Measurements from ENCODE around the gene ZNF334. TPM values are rescaled to one million over a fixed set of nuclear protein-coding genes. Genes with fewer than 3 reads are reported as not detected.

ZNF334 gene
- total RNA-seq, 1 donor from 2014 or later = 7.8 TPM

GRCh38 chr20:46523696-46524328 lies 10.5 kb upstream of the ZNF334 start:
- Histone ChIP-seq H3K4me3 (ENCODE audit: low read depth, low read length) (no peak overlapping the region), H3K27me3 (ENCODE audit: control insufficient read depth, insufficient read depth, low read length) (no peaks in the 10 kb centered on the region), H3K36me3 (ENCODE audit: control insufficient read depth, insufficient read depth, low read length) (no peaks in the 10 kb centered on the region)
- DNase-seq (ENCODE audit: low read depth) = no peak
- no peak for TF ChIP-seq CTCF (IDR thresholded peaks at IDR 0.05; ENCODE audit: insufficient read depth, low read length, poor library complexity, severe bottlenecking)

- H3K4me3 ChIP-seq (ENCODE audit: low read depth, low read length) = no peak overlapping the region
- no peak for TF ChIP-seq CTCF (IDR thresholded peaks at IDR 0.05; ENCODE audit: insufficient read depth, low read length, poor library complexity, severe bottlenecking)
- DNase-seq (ENCODE audit: low read depth) = no peak
- no peaks in the 10 kb centered on the region for H3K36me3 ChIP-seq (ENCODE audit: control insufficient read depth, insufficient read depth, low read length)
- no peaks in the 10 kb centered on the region for H3K27me3 ChIP-seq (ENCODE audit: control insufficient read depth, insufficient read depth, low read length)
Measured at GRCh38 chr20:46523108-46523507, 9.7 kb upstream of the ZNF334 start.

- H3K27me3 ChIP-seq (ENCODE audit: control insufficient read depth, insufficient read depth, low read length) = no peaks in the 10 kb centered on the region
- H3K36me3 ChIP-seq (ENCODE audit: control insufficient read depth, insufficient read depth, low read length) = no peaks in the 10 kb centered on the region
- TF ChIP-seq CTCF (IDR thresholded peaks at IDR 0.05; ENCODE audit: insufficient read depth, low read length, poor library complexity, severe bottlenecking) = peak; percentile 75
- H3K4me3 ChIP-seq (ENCODE audit: low read depth, low read length) = no peak overlapping the region
- DNase-seq (ENCODE audit: low read depth) = no peak
Measured at GRCh38 chr20:46520976-46521579, 7.7 kb upstream of the ZNF334 start.

- Histone ChIP-seq H3K4me3 (ENCODE audit: low read depth, low read length) (no peak overlapping the region), H3K27me3 (ENCODE audit: control insufficient read depth, insufficient read depth, low read length) (no peaks in the 10 kb centered on the region), H3K36me3 (ENCODE audit: control insufficient read depth, insufficient read depth, low read length) (no peaks in the 10 kb centered on the region)
- TF ChIP-seq CTCF (IDR thresholded peaks at IDR 0.05; ENCODE audit: insufficient read depth, low read length, poor library complexity, severe bottlenecking) = no peak
- DNase-seq (ENCODE audit: low read depth) = no peak
Measured at GRCh38 chr20:46520540-46520939, 7.2 kb upstream of the ZNF334 start.

- no peaks in the 10 kb centered on the region for H3K27me3 ChIP-seq (ENCODE audit: control insufficient read depth, insufficient read depth, low read length)
- DNase-seq (ENCODE audit: low read depth) = no peak
- no peaks in the 10 kb centered on the region for H3K36me3 ChIP-seq (ENCODE audit: control insufficient read depth, insufficient read depth, low read length)
- no peak overlapping the region for H3K4me3 ChIP-seq (ENCODE audit: low read depth, low read length)
- no peak for TF ChIP-seq CTCF (IDR thresholded peaks at IDR 0.05; ENCODE audit: insufficient read depth, low read length, poor library complexity, severe bottlenecking)
Measured at GRCh38 chr20:46519471-46520068, 6.2 kb upstream of the ZNF334 start.
